Smooth muscle cell (in vitro differentiated cells): ENCODE results near the gene TMC6. TPM values are rescaled to one million over a fixed set of nuclear protein-coding genes. Genes with fewer than 3 reads are reported as not detected.

Experiments used
- DNase-seq: peaks from one replicate; lab custom pipeline; 2025; ENCODE audit not compliant: unreplicated experiment; lab: John Stamatoyannopoulos, UW
- H2AFZ ChIP-seq: fragments of 200-600 bp; sonication (generic); 2 replicates; pipeline ENCODE4 v1.6.0; 2016; ENCODE audit warnings: antibody characterized with exemption, low read depth, mild to moderate bottlenecking
- H3F3A ChIP-seq: fragments of 200-600 bp; sonication (generic); 2 replicates; pipeline ENCODE4 v1.6.0; 2017; ENCODE audit warnings: antibody characterized with exemption, low read depth
- H3K27ac ChIP-seq: fragments of 200-600 bp; sonication (generic); 2 replicates; pipeline ENCODE4 v1.5.1; 2016; ENCODE audit warnings: low read depth, mild to moderate bottlenecking
- H3K27me3 ChIP-seq: fragments of 200-600 bp; sonication (generic); 2 replicates; pipeline ENCODE4 v1.6.1; 2016; ENCODE audit warnings: low read depth, mild to moderate bottlenecking
- H3K36me3 ChIP-seq: fragments of 200-600 bp; sonication (generic); 2 replicates; pipeline ENCODE4 v1.5.1; 2016; ENCODE audit warnings: low read depth
- H3K4me1 ChIP-seq: fragments of 200-600 bp; sonication (generic); 2 replicates; pipeline ENCODE4 v1.5.1; 2016; ENCODE audit warnings: low read depth
- H3K4me2 ChIP-seq: fragments of 200-600 bp; sonication (generic); 2 replicates; pipeline ENCODE4 v1.6.0; 2016; ENCODE audit warnings: mild to moderate bottlenecking
- H3K4me3 ChIP-seq: fragments of 200-600 bp; sonication (generic); 2 replicates; pipeline ENCODE4 v1.5.1; 2016; ENCODE audit warnings: mild to moderate bottlenecking
- H3K79me2 ChIP-seq: fragments of 200-600 bp; sonication (generic); 2 replicates; pipeline ENCODE4 v1.6.0; 2016; ENCODE audit warnings: low read depth, mild to moderate bottlenecking
- H3K9ac ChIP-seq: fragments of 200-600 bp; sonication (generic); 2 replicates; pipeline ENCODE4 v1.6.0; 2016; ENCODE audit warnings: low read depth
- H3K9me3 ChIP-seq: fragments of 200-600 bp; sonication (generic); replicated peaks from 2 replicates; pipeline ENCODE4 v1.5.1; 2016; ENCODE audit warnings: low read depth
- H4K20me1 ChIP-seq: fragments of 200-600 bp; sonication (generic); 2 replicates; pipeline ENCODE4 v1.6.0; 2016; ENCODE audit warnings: low read depth
- WGBS: methylation state at CpG from one replicate; pipeline ENCODE4 v1.1.7; 2016; ENCODE audit warnings: low lambda C conversion rate; 5-methylcytosine and 5-hydroxymethylcytosine counted together
- polyA plus RNA-seq: library from polyadenylated mRNA; unstranded; fragments of >200 nt; fragmentation: Nextera tagmentation; extraction: Ambion mirVana; gene quantifications from 2 replicates; pipeline ENCODE4 v1.2.1, GENCODE V29; 2016
- total RNA-seq: library from RNA; depleted of rRNA; stranded (reverse); fragments of >200 nt; gene quantifications from 2 replicates; pipeline ENCODE4 v1.2.3, GENCODE V29; 2014
- TF ChIP-seq, protein P1 (sequence below): fragments of 200-600 bp; sonication (generic); IDR thresholded peaks from 2 replicates; pipeline ENCODE4 v1.5.1; 2017; ENCODE audit warnings: borderline replicate concordance, mild to moderate bottlenecking, antibody characterized with exemption; ENCODE audit not compliant: insufficient read depth, poor library complexity, severe bottlenecking

The TMC6 gene
- total and polyA plus RNA-seq, 2 experiments from 2014 or later: 40.2 to 42.2 TPM

DNA sequence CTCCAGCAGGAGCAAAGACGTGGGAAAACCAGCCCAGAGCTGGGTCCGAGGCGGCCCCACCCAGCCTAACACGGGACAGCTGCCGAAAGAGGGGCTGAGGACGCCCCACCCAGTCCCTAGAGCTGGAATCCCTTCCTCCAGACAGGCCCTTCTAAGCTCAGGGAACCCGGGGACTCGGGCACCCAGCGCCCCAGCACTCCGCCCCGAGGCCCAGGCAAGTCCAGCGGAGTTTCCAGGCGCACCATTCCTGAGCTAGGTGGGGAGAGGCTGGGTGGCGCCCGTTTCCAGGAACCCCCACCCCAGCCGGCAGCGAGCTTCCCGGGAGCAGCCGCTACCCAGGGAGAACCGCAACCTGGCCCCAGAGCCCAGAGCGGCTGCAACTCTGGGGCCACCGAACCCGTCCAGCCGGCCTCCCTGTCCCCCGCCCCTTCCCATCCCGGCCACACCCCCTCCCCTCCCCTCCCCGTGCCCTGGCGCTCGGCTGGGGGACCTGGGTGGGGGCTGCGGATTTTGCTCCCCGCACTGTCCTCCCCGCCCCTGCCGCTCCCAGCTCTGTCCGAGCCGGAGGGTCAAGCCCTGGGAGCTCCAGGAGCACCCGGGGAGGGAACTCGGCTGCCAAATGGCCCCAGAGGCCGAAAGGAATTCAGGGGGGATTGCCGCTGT is 536 bp downstream of the TMC6 start:
- Histone ChIP-seq H3K27me3 (peaks cover 18% of the 10 kb centered on the region), H3K4me2 (peak overlapping the region; percentile 99)
- DNase-seq: peak; percentile 43

DNA sequence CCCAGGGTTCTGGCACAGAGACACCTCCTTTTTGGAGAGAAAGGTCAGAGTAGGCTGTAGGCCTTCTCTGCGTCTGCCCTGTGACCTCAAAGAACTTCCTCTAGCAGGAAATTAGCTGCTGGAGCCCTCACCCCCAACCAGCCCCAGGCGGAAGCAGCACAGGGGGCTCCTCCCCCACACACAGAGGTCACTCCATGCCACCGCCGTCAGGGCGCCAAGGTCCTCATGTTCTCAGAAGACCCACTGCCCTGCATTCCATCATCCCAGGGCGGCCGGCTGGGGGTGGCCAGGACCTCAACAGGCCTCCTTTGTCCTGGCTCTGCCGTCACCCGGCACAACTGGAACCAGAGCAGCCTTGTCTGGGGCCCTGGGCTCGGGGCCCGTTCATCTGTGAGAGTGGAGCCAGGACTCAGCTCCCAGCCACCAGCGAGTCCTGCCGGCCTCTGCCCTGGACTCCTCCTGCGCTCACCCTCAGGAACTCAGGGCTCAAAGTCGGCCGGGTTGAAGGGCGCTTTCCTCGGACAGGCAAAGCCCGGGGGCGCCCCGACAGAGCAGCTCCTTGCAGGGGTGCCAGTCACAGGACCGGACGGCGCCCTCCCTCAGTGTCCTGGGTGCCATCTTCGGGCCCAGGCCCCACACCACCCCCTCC is 1.2 kb downstream of the TMC6 start:
- H3F3A ChIP-seq: no peaks in the 10 kb centered on the region
- H3K9ac ChIP-seq: peak overlapping the region; percentile 66
- no peaks in the 10 kb centered on the region for H4K20me1 ChIP-seq
- TF ChIP-seq, protein P1, sequence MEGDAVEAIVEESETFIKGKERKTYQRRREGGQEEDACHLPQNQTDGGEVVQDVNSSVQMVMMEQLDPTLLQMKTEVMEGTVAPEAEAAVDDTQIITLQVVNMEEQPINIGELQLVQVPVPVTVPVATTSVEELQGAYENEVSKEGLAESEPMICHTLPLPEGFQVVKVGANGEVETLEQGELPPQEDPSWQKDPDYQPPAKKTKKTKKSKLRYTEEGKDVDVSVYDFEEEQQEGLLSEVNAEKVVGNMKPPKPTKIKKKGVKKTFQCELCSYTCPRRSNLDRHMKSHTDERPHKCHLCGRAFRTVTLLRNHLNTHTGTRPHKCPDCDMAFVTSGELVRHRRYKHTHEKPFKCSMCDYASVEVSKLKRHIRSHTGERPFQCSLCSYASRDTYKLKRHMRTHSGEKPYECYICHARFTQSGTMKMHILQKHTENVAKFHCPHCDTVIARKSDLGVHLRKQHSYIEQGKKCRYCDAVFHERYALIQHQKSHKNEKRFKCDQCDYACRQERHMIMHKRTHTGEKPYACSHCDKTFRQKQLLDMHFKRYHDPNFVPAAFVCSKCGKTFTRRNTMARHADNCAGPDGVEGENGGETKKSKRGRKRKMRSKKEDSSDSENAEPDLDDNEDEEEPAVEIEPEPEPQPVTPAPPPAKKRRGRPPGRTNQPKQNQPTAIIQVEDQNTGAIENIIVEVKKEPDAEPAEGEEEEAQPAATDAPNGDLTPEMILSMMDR: no peak
- peaks cover 17% of the 10 kb centered on the region for H3K27me3 ChIP-seq
- peak overlapping the region; percentile 90 for H2AFZ ChIP-seq
- WGBS: 10% methylated on average over 25 of the region's 25 CpGs
- no peaks in the 10 kb centered on the region for H3K9me3 ChIP-seq
- H3K4me2 ChIP-seq: peak overlapping the region; percentile 99
- H3K4me3 ChIP-seq: peak overlapping the region; percentile 91
- H3K36me3 ChIP-seq: no peaks in the 10 kb centered on the region
- H3K27ac ChIP-seq: no peak overlapping the region
- no peaks in the 10 kb centered on the region for H3K79me2 ChIP-seq
- H3K4me1 ChIP-seq: peaks cover 13% of the 10 kb centered on the region
- no peak for DNase-seq

More for the DNA sequence above, 536 bp downstream of the TMC6 start:
- Histone ChIP-seq H3K27ac (no peak overlapping the region), H3K4me1 (peaks cover 13% of the 10 kb centered on the region), H3K36me3 (no peaks in the 10 kb centered on the region), H3F3A (no peaks in the 10 kb centered on the region), H3K4me3 (peak overlapping the region; percentile 91), H3K9ac (peak overlapping the region; percentile 66), H3K9me3 (no peaks in the 10 kb centered on the region), H3K79me2 (no peaks in the 10 kb centered on the region), H2AFZ (peak overlapping the region; percentile 90), H4K20me1 (no peaks in the 10 kb centered on the region)
- 2% methylated on average over 24 of the region's 39 CpGs for WGBS
- TF ChIP-seq, protein P1: no peak

DNA sequence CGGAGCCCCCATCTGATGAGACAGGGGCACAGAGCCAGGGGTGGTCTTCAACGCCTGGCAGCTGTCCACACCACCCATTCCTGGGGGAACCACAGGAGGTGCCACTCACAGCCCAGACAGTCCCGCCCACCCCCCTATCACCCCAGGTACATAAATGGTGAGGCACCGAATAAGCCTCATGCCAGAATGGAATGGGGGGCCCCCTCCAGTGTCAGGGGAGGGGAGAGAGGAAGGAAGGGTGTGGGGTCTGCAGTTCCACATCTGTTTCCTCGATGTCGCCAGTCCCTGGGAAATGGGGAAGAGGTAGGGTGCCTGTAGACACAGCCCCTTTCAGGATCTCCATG is 1.7 kb downstream of the TMC6 start:
- Histone ChIP-seq H2AFZ (no peak overlapping the region), H3K4me3 (peak overlapping the region; percentile 91), H3K79me2 (no peaks in the 10 kb centered on the region), H3K9me3 (no peaks in the 10 kb centered on the region), H3K4me1 (peaks cover 13% of the 10 kb centered on the region), H4K20me1 (no peaks in the 10 kb centered on the region), H3K27me3 (peaks cover 12% of the 10 kb centered on the region), H3K36me3 (no peaks in the 10 kb centered on the region), H3K9ac (peak overlapping the region; percentile 66), H3K4me2 (peak overlapping the region; percentile 99), H3F3A (no peaks in the 10 kb centered on the region), H3K27ac (no peak overlapping the region)
- TF ChIP-seq, protein P1: no peak
- 91% methylated on average over 6 of the region's 6 CpGs for WGBS
- no peak for DNase-seq
